ENCODE measurements around the gene CCDC3.
A peak's percentile ranks its signal among the peaks of the same experiment; 100 is the strongest.

The CCDC3 gene

GRCh38 chr10:12975266-12975665 lies 26.2 kb downstream of the CCDC3 start:
- H3K27ac ChIP-seq (ENCODE audit: low read length): no peak overlapping the region
- no peak overlapping the region for H2AFZ ChIP-seq (ENCODE audit: low read length)
- DNase-seq: peak; percentile 10
- TF ChIP-seq EZH2phosphoT487 (IDR thresholded peaks at IDR 0.05; ENCODE audit: low read length) (no peak), EZH2 (optimal IDR thresholded peaks at IDR 0.05; ENCODE audit: low read depth, low read length) (no peak), CTCF (IDR thresholded peaks at IDR 0.05; ENCODE audit: low read length) (peak; percentile 10; the same call in 1 of the 2 replicates)
- H3K27me3 ChIP-seq (replicated peaks; ENCODE audit: insufficient read depth, low read length): no peaks in the 10 kb centered on the region
- H3K9me3 ChIP-seq (replicated peaks; ENCODE audit: insufficient read depth, low read length): no peaks in the 10 kb centered on the region
- H3K4me3 ChIP-seq (ENCODE audit: low read length): no peak overlapping the region
- H3K9me2 ChIP-seq (replicated peaks; ENCODE audit: insufficient read depth, low read length): no peaks in the 10 kb centered on the region
- no peaks in the 10 kb centered on the region for H4K20me1 ChIP-seq (ENCODE audit: insufficient read depth, low read length)
- H3K79me2 ChIP-seq (ENCODE audit: low read length): no peaks in the 10 kb centered on the region
- no peak overlapping the region for H3K9ac ChIP-seq (ENCODE audit: low read length)
- H3F3A ChIP-seq (ENCODE audit: insufficient read depth, low read length): no peaks in the 10 kb centered on the region
- H3K36me3 ChIP-seq (replicated peaks; ENCODE audit: insufficient read depth, low read length): no peaks in the 10 kb centered on the region
- no peaks in the 10 kb centered on the region for H3K4me1 ChIP-seq (ENCODE audit: low read length)
- H3K4me2 ChIP-seq (ENCODE audit: low read depth, low read length): no peak overlapping the region

GRCh38 chr10:12974491-12975199 lies 26.9 kb downstream of the CCDC3 start:
- Histone ChIP-seq H2AFZ (ENCODE audit: low read length) (no peak overlapping the region), H3K4me1 (ENCODE audit: low read length) (no peaks in the 10 kb centered on the region), H4K20me1 (ENCODE audit: insufficient read depth, low read length) (no peaks in the 10 kb centered on the region), H3K4me3 (ENCODE audit: low read length) (no peak overlapping the region), H3K4me2 (ENCODE audit: low read depth, low read length) (no peak overlapping the region), H3K9ac (ENCODE audit: low read length) (no peak overlapping the region), H3K9me3 (replicated peaks; ENCODE audit: insufficient read depth, low read length) (no peaks in the 10 kb centered on the region), H3K27me3 (replicated peaks; ENCODE audit: insufficient read depth, low read length) (no peaks in the 10 kb centered on the region), H3K36me3 (replicated peaks; ENCODE audit: insufficient read depth, low read length) (no peaks in the 10 kb centered on the region), H3K79me2 (ENCODE audit: low read length) (no peaks in the 10 kb centered on the region), H3K27ac (ENCODE audit: low read length) (no peak overlapping the region), H3K9me2 (replicated peaks; ENCODE audit: insufficient read depth, low read length) (no peaks in the 10 kb centered on the region), H3F3A (ENCODE audit: insufficient read depth, low read length) (no peaks in the 10 kb centered on the region)
- no peak for TF ChIP-seq EZH2phosphoT487 (IDR thresholded peaks at IDR 0.05; ENCODE audit: low read length)
- no peak for TF ChIP-seq EZH2 (optimal IDR thresholded peaks at IDR 0.05; ENCODE audit: low read depth, low read length)
- no peak for DNase-seq

GRCh38 chr10:12974078-12974477 lies 27.4 kb downstream of the CCDC3 start:
- Histone ChIP-seq H3K9me3 (replicated peaks; ENCODE audit: insufficient read depth, low read length) (no peaks in the 10 kb centered on the region), H3K4me1 (ENCODE audit: low read length) (no peaks in the 10 kb centered on the region), H3K9me2 (replicated peaks; ENCODE audit: insufficient read depth, low read length) (no peaks in the 10 kb centered on the region), H3K27me3 (replicated peaks; ENCODE audit: insufficient read depth, low read length) (no peaks in the 10 kb centered on the region), H3K79me2 (ENCODE audit: low read length) (no peaks in the 10 kb centered on the region), H3F3A (ENCODE audit: insufficient read depth, low read length) (no peaks in the 10 kb centered on the region), H3K4me2 (ENCODE audit: low read depth, low read length) (no peak overlapping the region), H3K36me3 (replicated peaks; ENCODE audit: insufficient read depth, low read length) (no peaks in the 10 kb centered on the region), H3K9ac (ENCODE audit: low read length) (no peak overlapping the region), H3K27ac (ENCODE audit: low read length) (no peak overlapping the region), H2AFZ (ENCODE audit: low read length) (no peak overlapping the region), H3K4me3 (ENCODE audit: low read length) (no peak overlapping the region), H4K20me1 (ENCODE audit: insufficient read depth, low read length) (no peaks in the 10 kb centered on the region)
- TF ChIP-seq CTCF (IDR thresholded peaks at IDR 0.05; ENCODE audit: low read length): no peak
- TF ChIP-seq EZH2 (optimal IDR thresholded peaks at IDR 0.05; ENCODE audit: low read depth, low read length): no peak
- TF ChIP-seq EZH2phosphoT487 (IDR thresholded peaks at IDR 0.05; ENCODE audit: low read length): no peak
- no peak for DNase-seq

GRCh38 chr10:12973149-12973718 lies 28.3 kb downstream of the CCDC3 start:
- TF ChIP-seq CTCF (IDR thresholded peaks at IDR 0.05; ENCODE audit: low read length) (no peak), EZH2 (optimal IDR thresholded peaks at IDR 0.05; ENCODE audit: low read depth, low read length) (no peak), EZH2phosphoT487 (IDR thresholded peaks at IDR 0.05; ENCODE audit: low read length) (no peak)
- Histone ChIP-seq H4K20me1 (ENCODE audit: insufficient read depth, low read length) (no peaks in the 10 kb centered on the region), H3K27me3 (replicated peaks; ENCODE audit: insufficient read depth, low read length) (no peaks in the 10 kb centered on the region), H3K27ac (ENCODE audit: low read length) (no peak overlapping the region), H3K4me2 (ENCODE audit: low read depth, low read length) (no peak overlapping the region), H3F3A (ENCODE audit: insufficient read depth, low read length) (no peaks in the 10 kb centered on the region), H3K4me3 (ENCODE audit: low read length) (no peak overlapping the region), H3K36me3 (replicated peaks; ENCODE audit: insufficient read depth, low read length) (no peaks in the 10 kb centered on the region), H3K9ac (ENCODE audit: low read length) (no peak overlapping the region), H3K79me2 (ENCODE audit: low read length) (no peaks in the 10 kb centered on the region), H3K4me1 (ENCODE audit: low read length) (no peaks in the 10 kb centered on the region), H3K9me3 (replicated peaks; ENCODE audit: insufficient read depth, low read length) (no peaks in the 10 kb centered on the region), H3K9me2 (replicated peaks; ENCODE audit: insufficient read depth, low read length) (no peaks in the 10 kb centered on the region), H2AFZ (ENCODE audit: low read length) (no peak overlapping the region)
- DNase-seq: no peak
